Measurements from ENCODE around the gene ZNRD2. TPM values are rescaled to one million over a fixed set of nuclear protein-coding genes. Genes with fewer than 3 reads are reported as not detected.

ZNRD2 gene
- total and polyA plus RNA-seq, 2 of the 8 experiments (the other 6 are each of a cell fraction or from before 2014, with no cell fraction given), result 53.4 to 125 TPM

DNA sequence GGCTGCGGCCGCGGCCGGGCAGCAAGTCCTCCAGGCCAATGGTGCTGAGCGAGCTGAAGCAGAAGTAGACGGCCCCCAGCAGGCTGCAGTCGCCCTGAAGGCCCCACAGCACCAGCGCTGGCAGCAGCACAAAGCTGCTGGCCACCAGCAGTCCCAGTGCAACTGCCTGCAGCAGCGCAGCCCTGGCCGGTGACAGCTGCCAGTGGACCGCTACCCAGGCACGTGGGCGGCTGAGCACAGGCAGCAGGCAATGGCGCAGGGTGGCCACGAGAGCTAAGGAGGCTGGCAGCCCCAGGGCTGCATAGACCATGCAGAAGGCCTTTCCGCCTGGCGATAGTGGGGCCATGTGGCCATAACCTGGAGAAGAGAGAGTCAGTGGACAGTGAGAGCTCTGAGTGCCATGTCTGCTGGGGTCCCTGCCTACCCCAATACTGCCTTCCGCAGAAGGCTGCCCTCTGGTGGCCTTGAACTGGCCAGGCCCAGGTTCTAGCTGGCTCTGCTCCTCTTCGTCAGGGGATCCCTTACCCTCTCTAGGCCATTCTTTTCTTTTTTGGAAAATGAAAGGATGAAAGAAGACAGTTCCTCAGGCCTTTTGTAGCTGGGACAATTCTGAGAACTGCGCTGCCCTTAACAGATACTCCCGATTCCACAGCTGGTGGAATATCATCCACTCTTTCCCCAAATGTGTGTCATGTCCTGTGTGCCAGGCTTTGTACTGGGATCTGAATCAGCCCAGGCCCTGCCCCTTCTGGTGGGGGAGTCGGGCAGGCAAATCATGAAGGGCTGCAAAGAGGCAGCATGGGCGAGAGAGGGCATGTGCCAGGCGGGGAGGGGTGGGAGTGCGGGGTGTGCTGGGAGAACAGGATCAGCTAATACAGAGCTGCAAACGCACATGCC, 23.5 kb downstream of the ZNRD2 start (continued):
- TF ChIP-seq, protein P1, sequence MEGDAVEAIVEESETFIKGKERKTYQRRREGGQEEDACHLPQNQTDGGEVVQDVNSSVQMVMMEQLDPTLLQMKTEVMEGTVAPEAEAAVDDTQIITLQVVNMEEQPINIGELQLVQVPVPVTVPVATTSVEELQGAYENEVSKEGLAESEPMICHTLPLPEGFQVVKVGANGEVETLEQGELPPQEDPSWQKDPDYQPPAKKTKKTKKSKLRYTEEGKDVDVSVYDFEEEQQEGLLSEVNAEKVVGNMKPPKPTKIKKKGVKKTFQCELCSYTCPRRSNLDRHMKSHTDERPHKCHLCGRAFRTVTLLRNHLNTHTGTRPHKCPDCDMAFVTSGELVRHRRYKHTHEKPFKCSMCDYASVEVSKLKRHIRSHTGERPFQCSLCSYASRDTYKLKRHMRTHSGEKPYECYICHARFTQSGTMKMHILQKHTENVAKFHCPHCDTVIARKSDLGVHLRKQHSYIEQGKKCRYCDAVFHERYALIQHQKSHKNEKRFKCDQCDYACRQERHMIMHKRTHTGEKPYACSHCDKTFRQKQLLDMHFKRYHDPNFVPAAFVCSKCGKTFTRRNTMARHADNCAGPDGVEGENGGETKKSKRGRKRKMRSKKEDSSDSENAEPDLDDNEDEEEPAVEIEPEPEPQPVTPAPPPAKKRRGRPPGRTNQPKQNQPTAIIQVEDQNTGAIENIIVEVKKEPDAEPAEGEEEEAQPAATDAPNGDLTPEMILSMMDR (IDR thresholded peaks at IDR 0.05; ENCODE audit: control extremely low read depth in 1 of 3, insufficient read depth in 1 of 3, low read depth in 1 of 3, low read length in 3 of 3), result peak in 2 of 3 experiments; percentile 73 to 90; a peak in 3 of 4 replicates
- no peak for TF ChIP-seq RFX5 (IDR thresholded peaks at IDR 0.05; ENCODE audit: borderline replicate concordance, low read depth, low read length)
